GM04503 (cell line): ENCODE data around the gene TIMM29.
"Not testable (repeated sequence)": the region's sequence is repeated elsewhere in the genome, so short reads cannot be mapped to it uniquely, and the experiment has no call there.

Source experiments
- DNase-seq: peaks from one replicate; pipeline ENCODE4 v3.0.0-alpha.2; 2012; ENCODE audit warnings: low read depth

The TIMM29 gene

DNA sequence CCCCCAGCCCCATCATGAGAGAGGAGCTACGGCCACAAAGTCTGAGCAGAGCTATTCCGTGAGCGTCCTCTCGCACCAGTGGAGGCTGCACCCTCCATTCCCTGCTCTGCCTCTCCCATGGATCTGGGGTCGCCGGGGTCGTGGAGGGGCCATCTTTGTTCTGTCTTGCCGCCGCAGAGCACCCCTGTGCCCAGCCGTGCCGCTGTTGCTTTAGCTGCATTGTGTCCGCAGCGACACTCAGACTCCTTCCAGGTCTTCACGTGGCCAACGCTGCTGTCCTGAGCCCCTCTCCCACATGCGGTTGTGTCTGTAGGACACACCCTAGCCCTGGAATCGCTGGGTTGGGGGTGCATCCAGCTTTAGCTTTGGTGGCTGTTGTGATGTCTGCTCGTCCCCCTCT lies 16.0 kb upstream of the TIMM29 start:
- no peak for DNase-seq

DNA sequence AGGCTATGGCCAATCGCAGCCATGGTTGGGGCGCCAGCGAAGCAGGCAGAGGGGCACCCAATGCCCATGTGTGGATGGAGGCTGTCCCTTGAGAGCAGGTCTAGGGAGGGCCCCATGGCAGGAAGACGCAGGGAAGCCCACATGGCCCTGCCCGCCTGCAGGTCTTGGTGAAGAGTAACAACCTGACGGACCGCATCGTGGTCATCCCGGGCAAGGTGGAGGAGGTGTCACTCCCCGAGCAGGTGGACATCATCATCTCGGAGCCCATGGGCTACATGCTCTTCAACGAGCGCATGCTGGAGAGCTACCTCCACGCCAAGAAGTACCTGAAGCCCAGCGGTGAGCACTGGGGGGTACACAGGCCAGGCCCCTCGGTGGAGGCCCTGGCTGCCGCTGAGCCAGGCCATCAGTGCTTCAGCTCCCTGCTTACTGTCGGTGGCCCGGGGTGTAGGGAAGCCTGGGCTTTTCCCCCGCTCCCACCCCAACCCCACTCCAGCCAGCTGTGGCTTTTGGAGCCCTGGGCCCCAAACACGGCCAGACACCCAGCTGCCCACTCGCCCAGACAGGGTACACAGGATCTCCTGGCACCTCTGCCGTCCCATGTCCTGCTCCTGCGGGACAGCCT lies 14.8 kb upstream of the TIMM29 start:
- DNase-seq = no peak

DNA sequence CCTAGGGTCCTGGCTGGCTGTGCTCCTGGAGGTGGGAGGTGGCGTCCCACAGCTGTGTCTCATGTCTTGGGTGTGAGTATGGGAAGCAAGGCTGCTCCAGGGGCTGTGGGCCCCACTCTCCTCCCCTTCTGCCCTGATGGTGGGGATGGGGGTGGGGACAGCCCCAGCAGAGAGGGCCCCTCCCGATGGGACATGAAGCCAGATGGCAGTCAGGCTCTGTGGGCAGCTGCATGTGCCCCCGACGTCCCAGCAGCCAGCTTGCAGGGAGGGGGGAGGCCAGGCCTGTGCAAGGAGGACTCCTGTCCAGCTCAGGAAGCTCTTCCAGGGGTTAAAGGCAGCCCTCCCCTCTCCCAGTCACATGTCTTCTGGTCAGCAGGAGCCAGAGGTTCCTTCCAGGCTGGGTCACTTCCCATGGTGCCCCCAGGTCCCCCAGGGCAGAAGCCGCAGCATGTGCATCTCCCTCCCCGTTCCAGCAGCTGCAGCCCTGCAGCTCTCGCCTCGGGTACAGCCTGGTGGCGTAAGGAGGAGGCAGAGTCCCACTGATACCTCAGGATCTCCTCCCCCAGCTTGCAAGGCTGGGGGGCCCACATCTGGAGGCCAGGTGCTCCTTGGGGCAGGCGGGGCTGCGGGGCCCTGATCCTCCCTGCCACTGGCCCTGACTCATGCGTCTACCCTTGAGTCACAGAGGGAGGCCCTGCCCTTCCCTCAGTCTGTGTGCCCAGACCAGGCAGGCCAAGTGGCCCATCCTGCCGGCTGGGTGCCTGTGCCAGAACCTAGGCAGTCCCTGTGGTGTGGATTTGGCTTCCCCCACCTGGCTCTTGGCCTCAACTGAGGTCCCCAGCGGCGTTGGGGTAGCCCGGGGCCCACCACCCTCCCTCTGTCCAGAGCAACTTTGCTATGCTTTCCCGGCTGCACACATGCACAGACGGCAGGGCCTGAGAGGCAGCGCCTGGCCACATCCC lies 13.2 kb upstream of the TIMM29 start:
- peak; percentile 71 for DNase-seq

DNA sequence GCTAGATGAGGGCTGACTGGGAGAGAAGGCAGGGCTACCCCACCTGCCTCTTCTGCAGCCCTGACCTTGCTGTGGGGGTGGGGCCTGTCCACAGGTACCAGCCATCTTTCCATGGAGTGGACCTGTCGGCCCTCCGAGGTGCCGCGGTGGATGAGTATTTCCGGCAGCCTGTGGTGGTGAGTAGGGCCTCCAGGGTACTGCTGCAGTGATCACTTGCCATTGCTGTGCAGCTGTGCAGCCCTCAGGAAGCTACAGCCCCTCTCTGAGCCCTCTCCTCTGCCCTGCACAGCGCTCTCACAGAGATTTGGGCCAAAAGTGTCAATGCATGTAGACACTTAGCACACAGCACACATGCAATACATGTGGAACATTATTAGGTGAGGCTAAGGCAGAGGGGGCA lies 12.0 kb upstream of the TIMM29 start:
- no peak for DNase-seq

DNA sequence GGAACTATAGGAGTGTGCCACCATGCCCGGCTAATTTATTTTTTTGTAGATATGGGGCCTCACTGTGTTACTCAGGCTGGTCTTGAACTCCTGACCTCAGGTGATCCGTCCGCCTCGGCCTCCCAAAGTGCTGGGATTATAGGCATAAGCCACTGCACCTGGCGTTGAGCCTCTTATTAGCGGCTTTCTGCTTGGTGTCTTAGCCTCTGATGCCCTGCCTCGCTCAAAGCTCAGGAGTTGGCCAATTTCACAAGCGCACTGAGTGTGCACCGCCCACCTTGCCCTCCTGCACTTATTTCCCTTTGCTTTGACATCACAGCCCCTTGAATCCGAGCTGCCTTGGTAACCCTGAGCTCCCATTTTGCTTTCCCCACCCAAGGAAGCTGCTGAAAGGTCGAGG lies 10.3 kb upstream of the TIMM29 start:
- DNase-seq = no peak

DNA sequence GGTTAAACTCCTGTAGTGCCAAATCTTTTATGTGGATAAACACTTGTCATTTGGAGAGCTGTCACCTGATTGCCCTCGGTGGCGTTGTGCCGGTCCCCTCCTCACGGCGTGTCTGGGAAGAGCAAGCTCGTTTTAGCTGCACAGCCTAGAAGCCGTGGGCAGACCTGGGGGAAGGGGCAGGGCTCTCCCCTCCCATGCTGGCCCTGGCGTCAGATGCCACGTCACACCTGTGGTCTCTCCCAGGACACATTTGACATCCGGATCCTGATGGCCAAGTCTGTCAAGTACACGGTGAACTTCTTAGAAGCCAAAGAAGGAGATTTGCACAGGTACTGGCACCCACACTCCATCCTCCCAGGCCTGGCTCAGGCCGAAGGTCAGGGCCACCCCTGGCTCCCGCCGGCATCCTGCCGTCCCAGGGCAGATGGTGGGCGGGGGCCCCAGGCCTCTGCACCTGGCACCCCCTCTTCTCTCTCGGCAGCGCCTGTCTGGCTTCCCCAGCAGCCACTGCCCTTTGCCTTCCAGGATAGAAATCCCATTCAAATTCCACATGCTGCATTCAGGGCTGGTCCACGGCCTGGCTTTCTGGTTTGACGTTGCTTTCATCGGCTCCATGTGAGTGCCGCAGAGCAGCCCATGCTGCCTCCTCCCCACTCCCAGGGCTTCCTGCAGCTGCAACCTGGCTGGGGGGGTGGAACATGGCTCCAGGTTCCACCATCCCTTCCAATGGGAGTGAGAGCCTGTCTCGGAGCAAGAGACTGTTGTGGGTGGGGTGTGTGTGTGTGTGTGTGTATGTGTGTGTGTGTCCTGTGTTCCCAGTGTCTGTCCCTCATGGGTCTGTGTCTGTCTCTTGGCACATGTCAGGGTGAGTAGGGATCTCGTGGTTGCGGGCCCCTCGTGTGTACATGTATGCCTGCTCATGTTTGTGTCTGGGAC lies 9.0 kb upstream of the TIMM29 start:
- DNase-seq = no peak

DNA sequence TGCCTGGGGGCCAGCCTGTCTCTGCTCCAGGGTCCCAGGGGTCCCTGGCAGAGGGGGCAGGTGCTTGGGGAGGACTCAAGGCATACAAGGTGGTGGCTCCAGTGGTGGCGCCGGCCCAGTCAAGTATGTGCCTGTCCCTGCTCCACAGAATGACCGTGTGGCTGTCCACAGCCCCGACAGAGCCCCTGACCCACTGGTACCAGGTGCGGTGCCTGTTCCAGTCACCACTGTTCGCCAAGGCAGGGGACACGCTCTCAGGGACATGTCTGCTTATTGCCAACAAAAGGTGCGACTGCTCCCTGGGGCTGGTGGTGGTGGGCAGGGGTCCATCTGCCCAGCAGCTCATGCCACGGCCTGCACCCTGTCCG lies 8.3 kb upstream of the TIMM29 start:
- no peak for DNase-seq

DNA sequence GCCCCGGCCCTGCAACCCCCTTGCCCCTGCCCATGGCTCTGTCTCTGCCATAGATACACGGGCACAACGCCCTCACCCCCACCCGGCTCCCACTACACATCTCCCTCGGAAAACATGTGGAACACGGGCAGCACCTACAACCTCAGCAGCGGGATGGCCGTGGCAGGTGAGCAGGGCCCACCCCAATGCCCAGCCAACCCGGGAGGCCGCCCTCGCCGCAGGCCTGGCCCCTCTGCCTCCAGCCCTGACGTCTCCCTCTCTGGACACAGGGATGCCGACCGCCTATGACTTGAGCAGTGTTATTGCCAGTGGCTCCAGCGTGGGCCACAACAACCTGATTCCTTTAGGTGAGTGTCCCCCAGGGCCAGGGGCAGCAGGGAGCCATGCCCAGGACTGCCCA lies 7.8 kb upstream of the TIMM29 start:
- no peak for DNase-seq

DNA sequence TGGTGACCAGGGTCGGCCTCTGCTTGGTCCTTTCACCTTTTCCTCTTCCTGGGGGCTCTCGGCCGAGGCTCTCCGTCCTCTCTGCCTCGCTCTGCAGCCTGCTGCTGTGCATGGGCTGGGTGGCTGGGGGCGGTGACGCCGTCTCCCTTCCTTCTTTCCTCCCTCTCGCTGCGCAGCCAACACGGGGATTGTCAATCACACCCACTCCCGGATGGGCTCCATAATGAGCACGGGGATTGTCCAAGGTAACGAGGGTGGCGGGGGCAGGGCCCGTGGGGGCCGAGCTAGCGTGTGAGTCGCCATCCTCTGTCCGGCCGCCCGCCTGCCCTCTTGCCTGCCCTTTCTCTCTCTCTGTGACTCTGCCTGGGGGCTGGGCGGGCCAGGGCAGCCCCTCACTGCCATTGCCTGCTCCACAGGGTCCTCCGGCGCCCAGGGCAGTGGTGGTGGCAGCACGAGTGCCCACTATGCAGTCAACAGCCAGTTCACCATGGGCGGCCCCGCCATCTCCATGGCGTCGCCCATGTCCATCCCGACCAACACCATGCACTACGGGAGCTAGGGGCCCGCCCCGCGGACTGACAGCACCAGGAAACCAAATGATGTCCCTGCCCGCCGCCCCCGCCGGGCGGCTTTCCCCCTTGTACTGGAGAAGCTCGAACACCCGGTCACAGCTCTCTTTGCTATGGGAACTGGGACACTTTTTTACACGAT lies 7.3 kb upstream of the TIMM29 start:
- DNase-seq = no peak

DNA sequence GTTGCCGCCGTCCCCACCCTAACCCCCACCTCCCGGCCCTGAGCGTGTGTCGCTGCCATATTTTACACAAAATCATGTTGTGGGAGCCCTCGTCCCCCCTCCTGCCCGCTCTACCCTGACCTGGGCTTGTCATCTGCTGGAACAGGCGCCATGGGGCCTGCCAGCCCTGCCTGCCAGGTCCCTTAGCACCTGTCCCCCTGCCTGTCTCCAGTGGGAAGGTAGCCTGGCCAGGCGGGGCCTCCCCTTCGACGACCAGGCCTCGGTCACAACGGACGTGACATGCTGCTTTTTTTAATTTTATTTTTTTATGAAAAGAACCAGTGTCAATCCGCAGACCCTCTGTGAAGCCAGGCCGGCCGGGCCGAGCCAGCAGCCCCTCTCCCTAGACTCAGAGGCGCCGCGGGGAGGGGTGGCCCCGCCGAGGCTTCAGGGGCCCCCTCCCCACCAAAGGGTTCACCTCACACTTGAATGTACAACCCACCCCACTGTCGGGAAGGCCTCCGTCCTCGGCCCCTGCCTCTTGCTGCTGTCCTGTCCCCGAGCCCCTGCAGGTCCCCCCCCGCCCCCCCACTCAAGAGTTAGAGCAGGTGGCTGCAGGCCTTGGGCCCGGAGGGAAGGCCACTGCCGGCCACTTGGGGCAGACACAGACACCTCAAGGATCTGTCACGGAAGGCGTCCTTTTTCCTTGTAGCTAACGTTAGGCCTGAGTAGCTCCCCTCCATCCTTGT lies 6.5 kb upstream of the TIMM29 start:
- no peak for DNase-seq

DNA sequence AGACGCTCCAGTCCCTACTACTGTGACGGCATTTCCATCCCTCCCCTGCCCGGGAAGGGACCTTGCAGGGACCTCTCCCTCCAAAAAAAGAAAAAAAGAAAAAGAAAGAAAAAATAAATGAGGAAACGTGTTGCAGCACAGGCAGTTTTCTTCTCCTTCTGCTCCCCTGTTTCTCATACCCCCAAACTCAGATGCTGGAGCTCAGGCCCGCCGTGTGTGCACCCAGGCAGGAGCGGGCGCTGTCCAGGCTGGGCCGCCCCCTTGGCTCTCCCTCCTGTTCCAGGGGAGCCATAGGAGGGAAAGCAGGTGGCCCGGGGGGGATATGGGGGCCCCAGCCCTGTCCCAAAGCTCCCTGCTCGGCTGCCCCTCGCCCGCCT lies 6.0 kb upstream of the TIMM29 start:
- DNase-seq = no peak

DNA sequence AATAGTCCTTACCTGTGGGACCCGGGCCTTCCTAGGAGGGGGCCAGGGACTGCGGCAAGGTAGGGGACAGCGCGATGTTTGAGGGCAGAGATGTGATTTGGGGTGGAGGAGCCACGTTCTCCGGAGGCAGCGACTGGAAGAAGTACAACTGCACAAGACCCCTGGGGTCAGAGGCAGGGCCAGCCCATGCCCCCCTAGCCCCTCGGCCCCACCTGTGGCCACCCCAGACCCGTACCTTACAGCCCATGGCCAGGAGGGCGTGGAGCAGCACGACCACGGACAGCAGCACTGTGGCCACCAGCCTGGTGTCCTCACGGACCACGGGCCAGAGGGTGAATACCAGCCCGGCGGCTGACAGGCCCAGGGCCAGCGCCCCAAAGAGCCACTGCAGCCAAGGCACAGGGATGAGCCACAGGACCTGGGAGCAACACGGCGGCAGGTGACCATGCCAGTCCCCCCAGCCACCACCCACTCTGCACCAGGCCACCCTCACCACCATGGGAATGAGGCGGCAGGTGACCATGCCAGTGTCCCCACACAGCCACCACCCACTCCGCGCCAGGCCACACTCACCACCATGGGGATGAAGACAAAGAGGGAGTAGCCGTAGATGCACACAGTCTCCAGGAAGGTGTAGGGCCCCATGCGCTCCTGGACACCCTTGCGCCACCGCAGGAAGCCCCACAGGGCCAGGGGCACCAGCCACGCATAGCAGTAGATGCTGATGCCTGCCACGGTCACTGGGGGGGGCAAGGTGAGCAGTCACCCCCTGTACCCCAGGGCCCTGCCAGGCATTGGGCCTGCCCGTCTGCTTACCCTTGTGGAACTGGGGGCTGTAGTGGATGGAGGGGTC lies 5.1 kb upstream of the TIMM29 start:
- DNase-seq = no peak

DNA sequence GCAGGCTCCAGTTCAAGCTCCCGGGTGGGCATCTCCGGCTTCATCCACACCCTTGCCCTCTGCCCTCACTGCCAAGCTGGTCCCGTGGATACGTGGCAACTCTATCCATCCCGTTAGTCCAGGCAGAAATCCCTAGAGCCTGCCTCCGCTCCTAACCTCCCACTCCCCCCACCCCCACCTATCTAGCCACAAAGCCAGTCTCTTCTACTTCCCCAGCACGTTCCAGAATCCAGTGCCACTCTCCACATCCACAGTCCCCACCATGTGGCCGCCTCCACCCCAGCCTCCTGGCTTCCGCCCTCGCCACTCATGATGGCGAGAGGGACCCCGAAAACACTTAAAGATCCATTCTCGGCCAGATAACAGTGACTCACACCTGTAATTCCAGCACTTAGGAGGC lies 4.0 kb upstream of the TIMM29 start:
- DNase-seq = no peak

DNA sequence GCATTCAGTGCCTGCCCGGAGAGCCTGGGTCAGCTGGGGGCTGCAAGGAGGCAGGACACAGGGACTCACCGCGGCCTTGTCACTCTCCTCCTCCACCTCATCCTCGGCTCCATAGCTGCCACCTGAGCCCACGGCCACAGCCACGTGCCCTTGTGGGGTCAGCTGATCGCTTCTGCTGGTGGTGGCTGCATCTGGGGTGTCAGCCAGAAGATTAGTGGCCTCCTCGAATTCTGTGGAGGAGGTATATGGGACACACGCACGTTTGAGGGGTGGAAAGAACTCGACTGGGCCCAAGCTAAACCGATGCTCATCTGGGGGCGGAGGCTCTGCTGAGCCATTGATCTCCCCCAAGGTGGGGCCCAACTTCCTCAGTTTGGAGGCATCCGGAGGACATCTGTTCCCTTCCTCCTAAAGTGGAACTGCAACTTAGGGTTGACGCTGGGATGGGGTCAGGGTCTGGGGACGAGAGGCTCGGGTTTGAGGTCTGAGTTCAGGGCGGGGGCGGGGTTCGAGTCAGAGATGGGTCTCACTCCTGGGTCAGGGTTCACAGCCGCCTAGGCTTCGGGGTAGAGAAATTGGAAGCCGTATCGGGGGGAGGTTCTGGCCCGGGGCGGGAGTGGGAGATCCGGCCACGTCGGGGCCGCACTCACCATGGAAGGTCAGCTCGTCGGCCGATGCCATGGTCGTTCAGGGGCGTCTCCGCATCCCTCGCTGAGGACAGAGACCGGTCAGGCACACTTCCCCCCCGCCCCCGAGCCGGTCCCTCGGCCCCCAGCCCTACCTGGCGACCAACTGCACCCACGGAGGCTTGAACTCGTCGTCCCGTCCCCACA lies 665 bp upstream of the TIMM29 start:
- no peak for DNase-seq

DNA sequence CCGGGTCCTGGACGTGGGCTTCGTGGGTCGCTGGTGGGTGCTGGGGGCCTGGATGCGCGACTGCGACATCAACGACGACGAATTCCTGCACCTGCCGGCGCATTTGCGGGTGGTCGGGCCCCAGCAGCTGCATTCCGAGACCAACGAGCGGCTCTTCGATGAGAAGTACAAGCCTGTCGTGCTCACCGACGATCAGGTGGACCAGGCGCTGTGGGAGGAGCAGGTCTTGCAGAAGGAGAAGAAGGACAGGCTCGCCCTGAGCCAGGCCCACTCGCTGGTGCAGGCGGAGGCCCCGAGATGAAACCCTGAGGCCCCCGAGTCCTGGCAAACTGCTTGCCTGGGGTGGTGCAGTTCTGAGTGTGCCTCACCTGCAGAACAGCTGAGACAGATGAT lies 787 bp downstream of the TIMM29 start:
- DNase-seq = no peak

DNA sequence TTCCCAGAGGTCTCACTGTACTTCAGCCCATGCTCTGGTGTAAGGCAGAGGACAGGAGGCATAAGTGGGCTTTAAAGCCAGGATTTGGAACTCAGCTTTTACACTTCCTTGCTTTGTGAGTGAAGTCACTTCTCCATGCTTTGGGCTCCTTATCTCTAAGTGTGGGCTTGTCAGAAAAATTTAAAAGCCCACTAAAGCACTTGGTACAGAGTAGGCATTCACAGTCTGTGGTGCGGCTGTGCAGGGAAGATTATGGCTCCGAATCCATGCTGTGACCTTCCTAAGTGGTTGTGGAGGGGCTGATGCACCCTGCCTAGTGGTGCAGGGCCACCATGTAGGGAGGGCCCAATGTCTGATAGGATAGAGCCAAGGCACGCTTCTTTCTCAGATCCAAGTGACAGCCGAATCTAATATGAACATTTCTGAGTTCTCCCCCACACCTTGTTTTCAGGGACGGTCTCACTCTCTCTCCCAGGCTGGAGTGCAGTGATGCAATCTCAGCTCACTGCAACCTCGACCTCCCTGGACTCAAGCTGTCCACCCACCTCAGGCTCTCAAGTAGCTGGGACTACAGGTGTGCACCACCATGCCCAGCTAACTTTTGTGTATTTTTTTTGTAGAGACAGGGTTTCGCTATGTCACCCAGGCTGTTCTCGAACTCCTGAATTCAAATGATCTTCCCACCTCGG lies 6.9 kb downstream of the TIMM29 start:
- no peak for DNase-seq

DNA sequence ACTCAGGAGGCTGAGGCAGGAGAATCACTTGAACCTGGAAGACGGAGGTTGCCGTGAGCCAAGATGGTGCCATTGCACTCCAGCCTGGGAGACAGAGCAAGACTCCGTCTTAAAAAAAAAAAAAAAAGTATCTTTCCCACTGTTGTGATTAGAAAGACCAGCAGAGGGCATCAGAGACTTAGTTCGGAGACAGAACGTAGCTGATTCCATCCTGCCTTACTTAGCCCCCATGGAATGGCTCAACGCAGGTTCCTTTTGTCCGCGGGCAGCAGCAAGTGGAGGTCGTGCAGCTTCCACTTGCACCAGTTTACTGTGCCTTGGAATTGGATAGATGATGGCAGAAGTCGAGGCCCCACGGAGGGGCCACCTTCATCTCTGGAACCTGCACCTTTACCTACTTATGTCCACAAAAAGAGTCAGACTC lies 8.1 kb downstream of the TIMM29 start:
- DNase-seq = peak; percentile 21

DNA sequence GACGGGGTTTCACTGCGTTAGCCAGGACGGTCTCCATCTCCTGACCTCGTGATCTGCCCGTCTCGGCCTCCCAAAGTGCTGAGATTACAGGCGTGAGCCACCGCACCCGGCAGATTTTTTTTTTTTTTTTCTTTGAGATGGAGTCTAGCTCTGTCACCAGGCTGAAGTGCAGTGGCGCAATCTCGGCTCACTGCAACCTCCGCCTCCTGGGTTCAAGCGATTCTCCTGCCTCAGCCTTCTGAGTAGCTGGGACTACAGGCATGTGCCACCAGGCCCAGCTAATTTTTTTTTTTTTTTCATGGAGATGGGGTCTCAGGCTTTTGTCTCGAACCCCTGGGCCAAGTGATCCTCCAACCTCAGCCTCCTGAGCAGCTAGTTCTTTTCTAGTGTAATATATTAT lies 13.0 kb downstream of the TIMM29 start:
- DNase-seq = not testable (repeated sequence)

DNA sequence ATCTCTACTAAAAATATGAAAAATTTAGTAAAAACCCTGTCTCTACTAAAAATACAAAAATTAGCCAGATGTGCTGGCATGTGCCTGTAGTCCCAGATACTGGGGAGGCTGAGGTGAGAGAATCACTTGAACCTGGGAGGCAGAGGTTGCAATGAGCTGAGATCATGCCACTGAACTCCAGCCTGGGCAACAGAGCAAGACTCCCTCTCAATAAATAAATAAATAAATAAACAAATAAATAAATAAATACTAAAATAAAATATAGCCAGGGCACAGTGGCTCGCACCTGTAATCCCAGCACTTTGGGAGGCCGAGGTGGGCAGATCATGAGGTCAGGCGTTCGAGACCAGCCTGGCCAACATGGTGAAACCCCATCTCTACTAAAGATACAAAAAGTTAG lies 14.8 kb downstream of the TIMM29 start:
- not testable (repeated sequence) for DNase-seq
